Endothelial cell of umbilical vein (primary cell): ENCODE results near the gene MATN1.

ENCODE experiments used
- CTCF ChIP-seq, 2 donors: IDR thresholded peaks; 1 replicate in 1 of 2; 2 replicates in 1 of 2; pipeline ENCODE4 v1.5.1; 2011; ENCODE audit warnings: low read length in 2 of 2, mild to moderate bottlenecking in 2 of 2, moderate library complexity in 2 of 2, control low read depth in 1 of 2, inconsistent platforms in 1 of 2, low read depth in 1 of 2; ENCODE audit not compliant: insufficient read depth in 1 of 2; ENCODE audit errors: extremely low read depth in 1 of 2
- EZH2 ChIP-seq: IDR thresholded peaks from 2 replicates; pipeline ENCODE4 v1.6.1; 2012; ENCODE audit warnings: borderline replicate concordance, low read depth, mild to moderate bottlenecking, moderate library complexity, low read length, inconsistent platforms; ENCODE audit not compliant: severe bottlenecking
- FOS ChIP-seq: IDR thresholded peaks from 2 replicates; pipeline ENCODE4 v1.6.1; 2011; ENCODE audit warnings: mild to moderate bottlenecking, low read length, moderate library complexity, borderline replicate concordance; ENCODE audit not compliant: insufficient read depth
- GATA2 ChIP-seq: IDR thresholded peaks from 2 replicates; pipeline ENCODE4 v1.7.0; 2011; ENCODE audit warnings: low read depth, mild to moderate bottlenecking, moderate library complexity, mixed read lengths, low read length; ENCODE audit not compliant: insufficient read length, insufficient read depth
- JUN ChIP-seq: IDR thresholded peaks from 2 replicates; pipeline ENCODE4 v1.6.1; 2011; ENCODE audit warnings: borderline replicate concordance, low read depth; ENCODE audit not compliant: insufficient read length, insufficient read depth
- MAX ChIP-seq: IDR thresholded peaks from 2 replicates; pipeline ENCODE4 v1.6.1; 2011; ENCODE audit not compliant: insufficient read depth, insufficient read length
- MYC ChIP-seq: IDR thresholded peaks from one replicate; pipeline ENCODE4 v1.6.1; 2011; ENCODE audit warnings: mild to moderate bottlenecking, low read depth, low read length
- POLR2A ChIP-seq: IDR thresholded peaks from 2 replicates; pipeline ENCODE4 v1.6.1; 2012; ENCODE audit warnings: low read depth, mild to moderate bottlenecking, control low read depth, low read length
- POLR2AphosphoS5 ChIP-seq: IDR thresholded peaks from 2 replicates; pipeline ENCODE4 v1.6.1; 2012; ENCODE audit warnings: low read depth, mild to moderate bottlenecking, control low read depth, low read length, moderate library complexity; ENCODE audit not compliant: insufficient read depth

GRCh38 chr1:30731109-30731805, 7.9 kb upstream of the MATN1 start:
- TF ChIP-seq CTCF (IDR thresholded peaks at IDR 0.05; ENCODE audit: extremely low read depth in 1 of 2, insufficient read depth in 1 of 2, low read depth in 1 of 2, low read length in 2 of 2) (no peak), POLR2AphosphoS5 (no peak), POLR2A (no peak), EZH2 (no peak), FOS (no peak), GATA2 (no peak), MAX (no peak), JUN (no peak), MYC (no peak)
